Stimulated activated CD8-positive, alpha-beta memory T cell treated with anti-CD3 and anti-CD28 coated beads, Interleukin-2, amount 100 ng/mL, for 1 hour (primary cell): ENCODE results near the gene ALKAL2.

Experiments
- DNase-seq, 2 donors: peaks; one replicate each; pipeline ENCODE4 v3.0.0-alpha.2; 2020; ENCODE audit warnings: low read depth in 2 of 2

ALKAL2 gene

GRCh38 chr2:290090-290722 is 2.3 kb upstream of the ALKAL2 start:
- peak in 1 of 2 donors; percentile 16 for DNase-seq

- DNase-seq, result no peak
Observed at GRCh38 chr2:289362-290089, 1.6 kb upstream of the ALKAL2 start.

GRCh38 chr2:288758-289361 is 969 bp upstream of the ALKAL2 start:
- no peak for DNase-seq

GRCh38 chr2:287471-287885 is 413 bp downstream of the ALKAL2 start:
- no peak for DNase-seq

GRCh38 chr2:286774-287392 is 1.0 kb downstream of the ALKAL2 start:
- no peak for DNase-seq

GRCh38 chr2:286035-286434 is 1.9 kb downstream of the ALKAL2 start:
- no peak for DNase-seq

- no peak for DNase-seq
Observed at GRCh38 chr2:285531-285930, 2.4 kb downstream of the ALKAL2 start.

GRCh38 chr2:284896-285492 is 2.9 kb downstream of the ALKAL2 start:
- DNase-seq, result no peak

GRCh38 chr2:283996-284794 is 3.7 kb downstream of the ALKAL2 start:
- DNase-seq, result no peak

GRCh38 chr2:282371-283263 is 5.3 kb downstream of the ALKAL2 start:
- no peak for DNase-seq

GRCh38 chr2:281381-281780 is 6.5 kb downstream of the ALKAL2 start:
- no peak for DNase-seq

GRCh38 chr2:280650-281110 is 7.2 kb downstream of the ALKAL2 start:
- DNase-seq, result no peak

GRCh38 chr2:279956-280649 is 7.8 kb downstream of the ALKAL2 start:
- no peak for DNase-seq

GRCh38 chr2:279366-279765 is 8.5 kb downstream of the ALKAL2 start:
- DNase-seq, result no peak

GRCh38 chr2:278927-279320 is 9.0 kb downstream of the ALKAL2 start:
- no peak for DNase-seq

- no peak for DNase-seq
Observed at GRCh38 chr2:278312-278926, 9.5 kb downstream of the ALKAL2 start.

- no peak for DNase-seq
Observed at GRCh38 chr2:275466-275865, 12.4 kb downstream of the ALKAL2 start.

- no peak for DNase-seq
Observed at GRCh38 chr2:274503-274902, 13.4 kb downstream of the ALKAL2 start.

- DNase-seq, result no peak
Observed at GRCh38 chr2:273333-273732, 14.6 kb downstream of the ALKAL2 start.
